ENCODE measurements around the gene NUBP1.

- TF ChIP-seq CTCF (IDR thresholded peaks at IDR 0.05 in 8 of 11, conservative IDR thresholded peaks at IDR 0.05 in 3 of 11) (no peak), POLR2A (IDR thresholded peaks at IDR 0.05) (no peak)
These were observed 48.8 kb upstream of the NUBP1 start, which contains the start of gene TEKT5 for GRCh38 chr16:10694830-10695229.
